HCT116 (cell line): ENCODE results near the gene ACTR1B. TPM values are rescaled to one million over a fixed set of nuclear protein-coding genes. Genes with fewer than 3 reads are reported as not detected.

Experiments used
- ATAC-seq: fragments of 200-7000 bp; cut with Tn5 transposase; 2 replicates; pipeline ENCODE4 v1.9.1; 2020; ENCODE audit warnings: mild to moderate bottlenecking, moderate library complexity
- BruUV-seq: library from RNA; stranded (reverse); fragments of 400-500 nt; replicated peaks from 2 replicates; lab custom pipeline; 2021; lab: Mats Ljungman, UMichigan
- CTCF ChIA-PET: fragments of 300-600 bp; sonication (Branson Sonifier 250); formaldehyde crosslinking; loops from one replicate; lab custom pipeline; 2021; ENCODE audit warnings: antibody characterized with exemption; lab: Charles Lee
- POLR2A ChIA-PET: fragments of 300-600, 350-600 bp; sonication (Branson Sonifier 250); formaldehyde crosslinking; loops from one replicate; lab custom pipeline; 2021; ENCODE audit warnings: antibody characterized with exemption; lab: Charles Lee
- RAD21 ChIA-PET, 2 experiments: fragments of 300-600 bp; sonication (Branson Sonifier 250); formaldehyde crosslinking; loops; one replicate each; lab custom pipeline; 2023; ENCODE audit warnings: low total read pairs in 2 of 2; ENCODE audit not compliant: uncharacterized antibody in 2 of 2, unreplicated experiment in 2 of 2, low non-redundant PET in 1 of 2; lab: Charles Lee
- DNase-seq: peaks from one replicate; pipeline ENCODE4 v3.0.0-alpha.2; 2010; ENCODE audit warnings: low read depth, low spot score
- H2AFZ ChIP-seq: fragments of 200-600 bp; shearing (Covaris generic), sonication (generic); 2 replicates; pipeline ENCODE4 v1.6.1; 2017; ENCODE audit warnings: low read depth, mixed run types, mixed read lengths, antibody characterized with exemption, low read length; ENCODE audit not compliant: poor library complexity, severe bottlenecking
- H3K27ac ChIP-seq: 2 replicates; pipeline ENCODE4 v1.5.1; 2012; ENCODE audit warnings: low read depth, low read length
- H3K27me3 ChIP-seq: fragments of 200-600 bp; sonication (generic); 2 replicates; pipeline ENCODE4 v1.6.1; 2016; ENCODE audit warnings: mixed run types, low read length, mixed read lengths; ENCODE audit not compliant: insufficient read depth
- H3K36me3 ChIP-seq, 2 experiments: fragments of 200-500 bp in 1 of 2; fragments of 200-600 bp in 1 of 2; sonication (Bioruptor generic) in 1 of 2; sonication (generic) in 1 of 2; 2 replicates each; pipeline versions ENCODE4 v1.5.1 to v1.6.1; 2014 to 2016; ENCODE audit warnings: low read length in 2 of 2, inconsistent platforms in 1 of 2, mixed read lengths in 1 of 2, mixed run types in 1 of 2; ENCODE audit not compliant: insufficient read depth in 2 of 2, control insufficient read depth in 1 of 2
- H3K4me1 ChIP-seq, 2 experiments: fragments of 200-600 bp in 1 of 2; sonication (generic) in 1 of 2; 2 replicates each; pipeline versions ENCODE4 v1.5.1 to v1.6.1; 2012 to 2017; ENCODE audit warnings: low read length in 2 of 2, inconsistent platforms in 1 of 2, mild to moderate bottlenecking in 1 of 2, mixed read lengths in 1 of 2, mixed run types in 1 of 2, moderate library complexity in 1 of 2; ENCODE audit not compliant: insufficient read depth in 2 of 2, control insufficient read depth in 1 of 2
- H3K4me2 ChIP-seq: fragments of 200-600 bp; sonication (generic); 2 replicates; pipeline ENCODE4 v1.6.1; 2017; ENCODE audit warnings: mixed run types, low read length, mixed read lengths
- H3K4me3 ChIP-seq, 2 experiments: fragments of 200-600 bp in 1 of 2; sonication (generic) in 1 of 2; replicated peaks in 1 of 2; 2 replicates each; pipeline ENCODE4 v1.5.1; 2011 to 2016; ENCODE audit warnings: low read length in 2 of 2, control low read depth in 1 of 2, low read depth in 1 of 2, mild to moderate bottlenecking in 1 of 2, mixed read lengths in 1 of 2, mixed run types in 1 of 2
- H3K79me2 ChIP-seq: fragments of 200-600 bp; sonication (generic); 2 replicates; pipeline ENCODE4 v1.6.1; 2017; ENCODE audit warnings: mild to moderate bottlenecking, mixed run types, low read length, moderate library complexity, mixed read lengths; ENCODE audit not compliant: insufficient read depth
- H3K9ac ChIP-seq: fragments of 200-600 bp; sonication (generic); 2 replicates; pipeline ENCODE4 v1.6.1; 2016; ENCODE audit warnings: low read length, mixed read lengths
- H3K9me2 ChIP-seq: fragments of 200-600 bp; sonication (generic), shearing (Covaris generic); 2 replicates; pipeline ENCODE4 v1.6.1; 2017; ENCODE audit warnings: mixed run types, mild to moderate bottlenecking, moderate library complexity; ENCODE audit not compliant: insufficient read depth
- H3K9me3 ChIP-seq, 2 experiments: fragments of 200-500 bp in 1 of 2; fragments of 200-600 bp in 1 of 2; sonication (Bioruptor generic) in 1 of 2; sonication (generic) in 1 of 2; 2 replicates each; pipeline ENCODE4 v1.6.1; 2014 to 2017; ENCODE audit warnings: low read length in 2 of 2, mixed read lengths in 2 of 2, inconsistent platforms in 1 of 2, low read depth in 1 of 2, mild to moderate bottlenecking in 1 of 2, mixed run types in 1 of 2, moderate library complexity in 1 of 2; ENCODE audit not compliant: control insufficient read depth in 1 of 2, insufficient read depth in 1 of 2
- H4K20me1 ChIP-seq: fragments of 200-600 bp; sonication (generic), shearing (Covaris generic); 2 replicates; pipeline ENCODE4 v1.6.1; 2017; ENCODE audit warnings: mixed run types, mild to moderate bottlenecking, moderate library complexity; ENCODE audit not compliant: insufficient read depth
- CBX3 ChIP-seq: IDR thresholded peaks from 2 replicates; pipeline ENCODE4 v1.6.1; 2012; ENCODE audit warnings: low read depth
- CEBPB ChIP-seq: IDR thresholded peaks from 2 replicates; pipeline ENCODE4 v1.6.1; 2012; ENCODE audit warnings: low read depth
- ELF1 ChIP-seq: IDR thresholded peaks from 2 replicates; pipeline ENCODE4 v1.6.1; 2012; ENCODE audit warnings: low read depth, borderline replicate concordance
- FOSL1 ChIP-seq: IDR thresholded peaks from 2 replicates; pipeline ENCODE4 v1.6.1; 2012; ENCODE audit warnings: low read depth
- POLR2AphosphoS5 ChIP-seq: IDR thresholded peaks from 2 replicates; pipeline ENCODE4 v1.6.1; 2011; ENCODE audit warnings: mild to moderate bottlenecking, low read depth, low read length, moderate library complexity
- RAD21 ChIP-seq: IDR thresholded peaks from 2 replicates; pipeline ENCODE4 v1.6.1; 2012; ENCODE audit warnings: low read depth, mild to moderate bottlenecking
- YY1 ChIP-seq: IDR thresholded peaks from 2 replicates; pipeline ENCODE4 v1.6.1; 2011; ENCODE audit warnings: low read length, low read depth, moderate library complexity, mild to moderate bottlenecking; ENCODE audit not compliant: insufficient replicate concordance; ENCODE audit errors: extremely low read depth
- ZFX ChIP-seq: fragments of 450-650 bp; IDR thresholded peaks from 2 replicates; pipeline ENCODE4 v1.6.1; 2017
- intact Hi-C: fragments of 100-400 bp; cut with micrococcal nuclease; formaldehyde crosslinking; loops from 2 replicates; pipeline ENCODE4 v1.10.0; 2022
- total RNA-seq: library from RNA; stranded (reverse); gene quantifications from one replicate; pipeline ENCODE4 v1.2.1, GENCODE V29; 2021; ENCODE audit not compliant: unreplicated experiment
- TF ChIP-seq, protein P1 (sequence below): IDR thresholded peaks from 2 replicates; pipeline ENCODE4 v1.6.1; 2012
- TF ChIP-seq, protein P2 (sequence below): IDR thresholded peaks from 2 replicates; pipeline ENCODE4 v1.6.1; 2012; ENCODE audit warnings: low read depth
- TF ChIP-seq, protein P3 (sequence below): IDR thresholded peaks from 2 replicates; pipeline ENCODE4 v1.6.1; 2011; ENCODE audit warnings: mild to moderate bottlenecking, low read length, moderate library complexity; ENCODE audit not compliant: insufficient replicate concordance; ENCODE audit errors: extremely low read depth
- TF ChIP-seq, protein P4 (sequence below), 3 experiments: fragments of 200-600 bp in 1 of 3; sonication (generic) in 1 of 3; IDR thresholded peaks in 2 of 3; conservative IDR thresholded peaks in 1 of 3; 2 replicates each; pipeline ENCODE4 v1.5.1; 2012 to 2017; ENCODE audit warnings: low read depth in 2 of 3, low read length in 2 of 3, antibody characterized with exemption in 1 of 3, borderline replicate concordance in 1 of 3, control low read depth in 1 of 3, mild to moderate bottlenecking in 1 of 3, mixed read lengths in 1 of 3, mixed run types in 1 of 3, moderate library complexity in 1 of 3; ENCODE audit not compliant: insufficient read depth in 1 of 3

Gene ACTR1B
- total RNA-seq, 1 experiment from 2014 or later, result 42.8 TPM

DNA sequence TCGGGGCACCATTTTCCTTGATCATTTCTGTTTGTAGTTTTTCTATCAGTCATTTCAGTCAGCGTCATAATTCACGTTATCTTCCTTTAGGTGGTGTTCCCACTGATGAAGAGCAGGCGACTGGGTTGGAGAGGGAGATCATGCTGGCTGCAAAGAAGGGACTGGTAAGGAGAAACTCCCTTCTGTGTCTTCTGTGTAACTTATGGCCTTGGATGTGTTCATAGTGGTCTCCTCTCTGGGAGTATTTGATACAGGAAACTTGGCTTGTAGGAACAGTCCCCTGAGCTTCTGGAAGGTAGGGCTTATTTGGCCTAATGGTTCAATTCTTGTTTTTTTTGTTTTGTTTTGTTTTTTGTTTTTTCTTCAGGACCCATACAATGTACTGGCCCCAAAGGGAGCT, 16.9 kb downstream of the ACTR1B start:
- no peak for ATAC-seq
- peak overlapping the region; percentile 89 for H3K4me2 ChIP-seq
- H3K9me2 ChIP-seq, result no peaks in the 10 kb centered on the region
- no peaks in the 10 kb centered on the region for H4K20me1 ChIP-seq
- H3K9ac ChIP-seq, result peak overlapping the region; percentile 98
- peak overlapping the region; percentile 97 to 98 for H3K4me3 ChIP-seq
- intact Hi-C loops, result no loop called here
- H3K9me3 ChIP-seq, result no peaks in the 10 kb centered on the region
- peaks cover 8 to 17% of the 10 kb centered on the region in 2 experiments for H3K4me1 ChIP-seq
- no peak for DNase-seq
- CTCF ChIA-PET, result interaction anchor here (1.4 to 1.6 kb wide), 2 partner anchors 15 to 17 kb away, joined by 3 to 12 read pairs; partner anchors contain the start of gene ACTR1B
- no peak overlapping the region for H2AFZ ChIP-seq
- POLR2A ChIA-PET, result no interaction called here
- H3K27me3 ChIP-seq, result no peaks in the 10 kb centered on the region
- no peak overlapping the region for H3K27ac ChIP-seq
- peaks cover 20% of the 10 kb centered on the region for H3K79me2 ChIP-seq
- H3K36me3 ChIP-seq, result peaks cover 22 to 25% of the 10 kb centered on the region in 2 experiments; a peak in 3 of 4 replicates
- TF ChIP-seq, protein P1, sequence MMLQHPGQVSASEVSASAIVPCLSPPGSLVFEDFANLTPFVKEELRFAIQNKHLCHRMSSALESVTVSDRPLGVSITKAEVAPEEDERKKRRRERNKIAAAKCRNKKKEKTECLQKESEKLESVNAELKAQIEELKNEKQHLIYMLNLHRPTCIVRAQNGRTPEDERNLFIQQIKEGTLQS, result no peak
- TF ChIP-seq YY1 (no peak), ZFX (no peak), POLR2AphosphoS5 (no peak), RAD21 (no peak), FOSL1 (no peak), CEBPB (no peak), CBX3 (no peak), ELF1 (no peak)
- TF ChIP-seq, protein P2, sequence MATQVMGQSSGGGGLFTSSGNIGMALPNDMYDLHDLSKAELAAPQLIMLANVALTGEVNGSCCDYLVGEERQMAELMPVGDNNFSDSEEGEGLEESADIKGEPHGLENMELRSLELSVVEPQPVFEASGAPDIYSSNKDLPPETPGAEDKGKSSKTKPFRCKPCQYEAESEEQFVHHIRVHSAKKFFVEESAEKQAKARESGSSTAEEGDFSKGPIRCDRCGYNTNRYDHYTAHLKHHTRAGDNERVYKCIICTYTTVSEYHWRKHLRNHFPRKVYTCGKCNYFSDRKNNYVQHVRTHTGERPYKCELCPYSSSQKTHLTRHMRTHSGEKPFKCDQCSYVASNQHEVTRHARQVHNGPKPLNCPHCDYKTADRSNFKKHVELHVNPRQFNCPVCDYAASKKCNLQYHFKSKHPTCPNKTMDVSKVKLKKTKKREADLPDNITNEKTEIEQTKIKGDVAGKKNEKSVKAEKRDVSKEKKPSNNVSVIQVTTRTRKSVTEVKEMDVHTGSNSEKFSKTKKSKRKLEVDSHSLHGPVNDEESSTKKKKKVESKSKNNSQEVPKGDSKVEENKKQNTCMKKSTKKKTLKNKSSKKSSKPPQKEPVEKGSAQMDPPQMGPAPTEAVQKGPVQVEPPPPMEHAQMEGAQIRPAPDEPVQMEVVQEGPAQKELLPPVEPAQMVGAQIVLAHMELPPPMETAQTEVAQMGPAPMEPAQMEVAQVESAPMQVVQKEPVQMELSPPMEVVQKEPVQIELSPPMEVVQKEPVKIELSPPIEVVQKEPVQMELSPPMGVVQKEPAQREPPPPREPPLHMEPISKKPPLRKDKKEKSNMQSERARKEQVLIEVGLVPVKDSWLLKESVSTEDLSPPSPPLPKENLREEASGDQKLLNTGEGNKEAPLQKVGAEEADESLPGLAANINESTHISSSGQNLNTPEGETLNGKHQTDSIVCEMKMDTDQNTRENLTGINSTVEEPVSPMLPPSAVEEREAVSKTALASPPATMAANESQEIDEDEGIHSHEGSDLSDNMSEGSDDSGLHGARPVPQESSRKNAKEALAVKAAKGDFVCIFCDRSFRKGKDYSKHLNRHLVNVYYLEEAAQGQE, result no peak
- TF ChIP-seq, protein P3, sequence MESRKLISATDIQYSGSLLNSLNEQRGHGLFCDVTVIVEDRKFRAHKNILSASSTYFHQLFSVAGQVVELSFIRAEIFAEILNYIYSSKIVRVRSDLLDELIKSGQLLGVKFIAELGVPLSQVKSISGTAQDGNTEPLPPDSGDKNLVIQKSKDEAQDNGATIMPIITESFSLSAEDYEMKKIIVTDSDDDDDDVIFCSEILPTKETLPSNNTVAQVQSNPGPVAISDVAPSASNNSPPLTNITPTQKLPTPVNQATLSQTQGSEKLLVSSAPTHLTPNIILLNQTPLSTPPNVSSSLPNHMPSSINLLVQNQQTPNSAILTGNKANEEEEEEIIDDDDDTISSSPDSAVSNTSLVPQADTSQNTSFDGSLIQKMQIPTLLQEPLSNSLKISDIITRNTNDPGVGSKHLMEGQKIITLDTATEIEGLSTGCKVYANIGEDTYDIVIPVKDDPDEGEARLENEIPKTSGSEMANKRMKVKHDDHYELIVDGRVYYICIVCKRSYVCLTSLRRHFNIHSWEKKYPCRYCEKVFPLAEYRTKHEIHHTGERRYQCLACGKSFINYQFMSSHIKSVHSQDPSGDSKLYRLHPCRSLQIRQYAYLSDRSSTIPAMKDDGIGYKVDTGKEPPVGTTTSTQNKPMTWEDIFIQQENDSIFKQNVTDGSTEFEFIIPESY, result no peak
- TF ChIP-seq, protein P4, sequence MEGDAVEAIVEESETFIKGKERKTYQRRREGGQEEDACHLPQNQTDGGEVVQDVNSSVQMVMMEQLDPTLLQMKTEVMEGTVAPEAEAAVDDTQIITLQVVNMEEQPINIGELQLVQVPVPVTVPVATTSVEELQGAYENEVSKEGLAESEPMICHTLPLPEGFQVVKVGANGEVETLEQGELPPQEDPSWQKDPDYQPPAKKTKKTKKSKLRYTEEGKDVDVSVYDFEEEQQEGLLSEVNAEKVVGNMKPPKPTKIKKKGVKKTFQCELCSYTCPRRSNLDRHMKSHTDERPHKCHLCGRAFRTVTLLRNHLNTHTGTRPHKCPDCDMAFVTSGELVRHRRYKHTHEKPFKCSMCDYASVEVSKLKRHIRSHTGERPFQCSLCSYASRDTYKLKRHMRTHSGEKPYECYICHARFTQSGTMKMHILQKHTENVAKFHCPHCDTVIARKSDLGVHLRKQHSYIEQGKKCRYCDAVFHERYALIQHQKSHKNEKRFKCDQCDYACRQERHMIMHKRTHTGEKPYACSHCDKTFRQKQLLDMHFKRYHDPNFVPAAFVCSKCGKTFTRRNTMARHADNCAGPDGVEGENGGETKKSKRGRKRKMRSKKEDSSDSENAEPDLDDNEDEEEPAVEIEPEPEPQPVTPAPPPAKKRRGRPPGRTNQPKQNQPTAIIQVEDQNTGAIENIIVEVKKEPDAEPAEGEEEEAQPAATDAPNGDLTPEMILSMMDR (IDR thresholded peaks at IDR 0.05 in 2 of 3, conservative IDR thresholded peaks at IDR 0.05 in 1 of 3; ENCODE audit: borderline replicate concordance in 1 of 3, insufficient read depth in 1 of 3, low read depth in 2 of 3, low read length in 2 of 3), result no peak
- TF ChIP-seq, all 23 proteins: peak for 0
- BruUV-seq, result TSS peak; percentile 65
- RAD21 ChIA-PET, result interaction anchor here in 1 of 2 experiments (1.0 kb wide), 1 partner anchor 17 kb away, joined by 3 read pairs; the partner anchor contains the start of gene ACTR1B
